T-helper 17 cell (primary cell): ENCODE measurements around the gene PLS1. TPM values are rescaled to one million over a fixed set of nuclear protein-coding genes. Genes with fewer than 3 reads are reported as not detected.

Experiments
- ATAC-seq: fragments of 150-1000 bp; cut with Tn5 transposase; 2 replicates; pipeline ENCODE4 v1.10.0; 2021; ENCODE audit warnings: mild to moderate bottlenecking, moderate library complexity
- DNase-seq, 3 donors: peaks; one replicate each; pipeline versions ENCODE4 v3.0.0 to v3.0.0-alpha.2; 2020 to 2021
- H3K9me3 ChIP-seq: one replicate; pipeline ENCODE4 v1.7.0; 2013; ENCODE audit warnings: low read length, mild to moderate bottlenecking; ENCODE audit not compliant: control insufficient read depth, poor library complexity, severe bottlenecking
- H3K27ac Mint-ChIP-seq: one replicate; pipeline ENCODE4 v1.8.0; 2022; ENCODE audit warnings: mild to moderate bottlenecking, moderate library complexity, mixed read lengths
- H3K27me3 Mint-ChIP-seq: one replicate; pipeline ENCODE4 v1.8.0; 2022; ENCODE audit warnings: mixed read lengths
- H3K36me3 Mint-ChIP-seq: one replicate; pipeline ENCODE4 v1.8.0; 2022; ENCODE audit warnings: low read depth, mixed read lengths
- H3K4me1 Mint-ChIP-seq: one replicate; pipeline ENCODE4 v1.8.0; 2022; ENCODE audit warnings: mild to moderate bottlenecking, mixed read lengths
- H3K4me3 Mint-ChIP-seq: one replicate; pipeline ENCODE4 v1.8.0; 2022; ENCODE audit warnings: mild to moderate bottlenecking, moderate library complexity, mixed read lengths
- total RNA-seq, 4 donors: library from RNA in 2 of 4; stranded (reverse) in 2 of 4; gene quantifications; one replicate each; pipeline ENCODE4 v1.2.3 and lab custom pipeline; 2022 to 2026

Gene PLS1
- total RNA-seq, 2 donors from 2014 or later: 0.44 to 1.0 TPM

DNA sequence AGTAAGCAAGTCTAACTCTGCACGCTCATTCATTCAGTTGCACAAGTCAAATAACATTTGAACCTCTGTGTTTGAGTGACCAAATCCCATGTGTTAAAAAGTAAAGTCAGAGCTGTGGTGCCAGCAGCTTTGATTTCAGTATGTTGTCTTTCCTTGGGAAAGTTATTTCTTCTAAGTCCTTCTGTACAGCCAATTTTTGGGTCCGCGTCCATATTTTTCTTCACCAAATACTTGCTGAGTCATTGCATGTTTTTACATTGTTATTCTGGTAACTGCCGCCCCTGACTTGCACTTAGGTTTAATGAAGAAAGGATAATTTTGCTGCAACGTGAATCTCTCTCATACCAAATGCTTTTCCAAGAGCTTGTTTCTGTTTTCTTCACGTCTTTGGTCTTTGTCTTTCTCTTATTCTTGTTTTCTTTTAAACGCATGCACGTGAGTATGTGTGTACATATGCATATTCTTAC is 56.7 kb downstream of the PLS1 start:
- no peaks in the 10 kb centered on the region for H3K9me3 ChIP-seq
- Mint-ChIP-seq H3K27ac (no peak overlapping the region), H3K4me3 (no peak overlapping the region), H3K4me1 (no peaks in the 10 kb centered on the region), H3K36me3 (peaks cover 4% of the 10 kb centered on the region), H3K27me3 (no peaks in the 10 kb centered on the region)
- DNase-seq (no peak), ATAC-seq (no peak)

- H3K4me3 Mint-ChIP-seq: no peak overlapping the region
- no peaks in the 10 kb centered on the region for H3K9me3 ChIP-seq
- ATAC-seq: no peak
- peaks cover 4% of the 10 kb centered on the region for H3K36me3 Mint-ChIP-seq
- H3K27me3 Mint-ChIP-seq: no peaks in the 10 kb centered on the region
- no peak for DNase-seq
- no peak overlapping the region for H3K27ac Mint-ChIP-seq
- no peaks in the 10 kb centered on the region for H3K4me1 Mint-ChIP-seq
Measured at GRCh38 chr3:142656575-142656974, 60.4 kb downstream of the PLS1 start.

GRCh38 chr3:142657033-142657432 is 60.8 kb downstream of the PLS1 start:
- no peak for DNase-seq
- H3K4me1 Mint-ChIP-seq: no peaks in the 10 kb centered on the region

DNA sequence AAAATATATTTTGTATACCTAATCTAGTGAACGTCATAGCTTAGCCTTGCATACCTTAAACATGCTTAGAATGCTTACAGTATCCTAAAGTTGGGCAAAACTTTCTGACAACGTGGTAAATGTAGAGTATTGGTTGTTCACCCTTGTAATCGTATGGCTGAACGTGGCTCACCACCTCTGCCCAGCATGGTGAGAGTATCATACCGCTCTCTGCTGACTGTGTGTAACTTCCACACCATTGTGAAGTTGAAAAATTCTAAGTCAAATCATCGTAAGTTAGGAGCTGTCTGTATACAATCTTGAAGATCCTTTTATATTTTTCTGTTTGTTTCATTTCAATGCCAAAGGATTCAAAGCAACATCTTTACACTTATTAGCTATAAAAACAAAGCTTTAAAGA is 64.2 kb downstream of the PLS1 start:
- no peaks in the 10 kb centered on the region for H3K27me3 Mint-ChIP-seq
- no peaks in the 10 kb centered on the region for H3K36me3 Mint-ChIP-seq
- no peak for DNase-seq
- ATAC-seq: no peak
- no peaks in the 10 kb centered on the region for H3K4me1 Mint-ChIP-seq
- no peak overlapping the region for H3K27ac Mint-ChIP-seq
- no peak overlapping the region for H3K4me3 Mint-ChIP-seq
- H3K9me3 ChIP-seq: no peaks in the 10 kb centered on the region

More at GRCh38 chr3:142657033-142657432, 60.8 kb downstream of the PLS1 start:
- no peaks in the 10 kb centered on the region for H3K9me3 ChIP-seq
- ATAC-seq: no peak
- Mint-ChIP-seq H3K4me3 (no peak overlapping the region), H3K27me3 (no peaks in the 10 kb centered on the region), H3K36me3 (peaks cover 4% of the 10 kb centered on the region), H3K27ac (no peak overlapping the region)

- no peak for DNase-seq
- H3K9me3 ChIP-seq: no peaks in the 10 kb centered on the region
- no peak overlapping the region for H3K27ac Mint-ChIP-seq
- ATAC-seq: no peak
- no peaks in the 10 kb centered on the region for H3K27me3 Mint-ChIP-seq
- no peak overlapping the region for H3K4me3 Mint-ChIP-seq
- H3K36me3 Mint-ChIP-seq: no peaks in the 10 kb centered on the region
- H3K4me1 Mint-ChIP-seq: no peaks in the 10 kb centered on the region
Measured at GRCh38 chr3:142660893-142661292, 64.7 kb downstream of the PLS1 start.

DNA sequence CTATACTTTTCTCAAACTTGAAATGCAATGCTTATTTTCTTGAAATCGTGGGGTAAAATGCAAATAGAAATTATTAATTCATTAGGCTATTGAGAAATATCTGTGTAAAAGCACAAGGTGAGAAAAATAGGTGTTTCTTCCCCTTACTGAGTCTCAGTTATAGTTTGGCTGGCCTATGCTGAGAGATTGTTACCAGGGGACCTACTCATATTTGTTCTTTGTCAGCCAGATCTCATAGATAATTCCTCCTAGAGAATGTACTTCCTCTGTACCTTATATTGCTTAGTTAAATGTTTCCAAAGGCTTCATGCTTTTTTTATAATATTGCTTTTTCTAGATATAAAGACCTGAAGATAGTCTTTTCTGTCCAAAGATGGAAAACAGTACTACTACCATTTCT is 67.7 kb downstream of the PLS1 start:
- no peaks in the 10 kb centered on the region for H3K27me3 Mint-ChIP-seq
- H3K4me1 Mint-ChIP-seq: no peaks in the 10 kb centered on the region
- no peaks in the 10 kb centered on the region for H3K36me3 Mint-ChIP-seq
- ATAC-seq: no peak
- no peak for DNase-seq
- H3K27ac Mint-ChIP-seq: no peak overlapping the region
- H3K4me3 Mint-ChIP-seq: no peak overlapping the region
- H3K9me3 ChIP-seq: no peaks in the 10 kb centered on the region

DNA sequence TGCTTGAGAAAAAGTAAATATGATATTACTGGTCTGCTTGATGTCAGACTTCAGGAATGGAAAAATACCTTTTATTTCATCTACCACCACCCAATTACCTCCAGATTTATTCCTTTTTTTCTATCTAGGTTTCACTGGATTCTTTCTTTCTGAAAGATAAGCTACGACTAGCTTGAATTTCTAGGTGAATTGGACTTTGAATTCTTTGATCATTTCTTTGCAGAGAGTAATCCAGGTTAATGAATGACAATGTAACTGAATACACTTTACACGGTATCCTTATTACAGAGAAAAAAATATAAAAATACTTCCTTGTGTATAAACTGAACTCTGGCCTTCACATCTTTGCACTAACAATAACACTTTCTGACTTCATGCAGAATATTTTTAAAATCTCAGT is 68.1 kb downstream of the PLS1 start:
- no peaks in the 10 kb centered on the region for H3K27me3 Mint-ChIP-seq
- no peak for ATAC-seq
- H3K36me3 Mint-ChIP-seq: no peaks in the 10 kb centered on the region
- no peak overlapping the region for H3K4me3 Mint-ChIP-seq
- H3K9me3 ChIP-seq: no peaks in the 10 kb centered on the region
- no peak overlapping the region for H3K27ac Mint-ChIP-seq
- H3K4me1 Mint-ChIP-seq: no peaks in the 10 kb centered on the region
- DNase-seq: no peak

GRCh38 chr3:142664819-142665218 is 68.6 kb downstream of the PLS1 start:
- H3K4me1 Mint-ChIP-seq: no peaks in the 10 kb centered on the region
- ATAC-seq: no peak
- H3K4me3 Mint-ChIP-seq: no peak overlapping the region

GRCh38 chr3:142670120-142670519 is 73.9 kb downstream of the PLS1 start:
- H3K4me3 Mint-ChIP-seq: no peak overlapping the region
- no peaks in the 10 kb centered on the region for H3K27me3 Mint-ChIP-seq
- H3K27ac Mint-ChIP-seq: no peak overlapping the region
- ATAC-seq (no peak), DNase-seq (no peak)
- H3K4me1 Mint-ChIP-seq: no peaks in the 10 kb centered on the region
- peaks cover 3% of the 10 kb centered on the region for H3K36me3 Mint-ChIP-seq
- H3K9me3 ChIP-seq: no peaks in the 10 kb centered on the region

More at GRCh38 chr3:142664819-142665218, 68.6 kb downstream of the PLS1 start:
- DNase-seq: no peak
- Mint-ChIP-seq H3K27me3 (no peaks in the 10 kb centered on the region), H3K27ac (no peak overlapping the region), H3K36me3 (no peaks in the 10 kb centered on the region)
- no peaks in the 10 kb centered on the region for H3K9me3 ChIP-seq

DNA sequence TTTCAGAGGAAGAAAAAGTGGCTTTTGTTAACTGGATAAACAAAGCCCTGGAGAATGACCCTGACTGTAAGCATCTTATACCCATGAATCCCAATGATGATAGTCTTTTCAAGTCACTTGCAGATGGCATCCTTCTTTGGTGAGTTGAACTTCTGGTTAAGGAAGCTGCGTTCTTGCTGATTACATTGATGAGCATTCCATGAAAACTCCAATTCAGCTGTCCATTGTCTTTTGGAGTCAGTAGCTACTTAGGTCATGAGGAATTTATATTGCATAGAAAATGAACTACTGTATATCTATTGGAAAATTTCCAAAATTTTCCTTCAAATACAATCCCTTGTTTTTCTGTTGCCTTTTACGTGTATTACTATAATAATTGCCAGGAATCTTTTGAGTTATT is 80.0 kb downstream of the PLS1 start:
- Mint-ChIP-seq H3K36me3 (no peaks in the 10 kb centered on the region), H3K4me3 (no peak overlapping the region), H3K27me3 (no peaks in the 10 kb centered on the region), H3K4me1 (no peaks in the 10 kb centered on the region), H3K27ac (no peak overlapping the region)
- no peaks in the 10 kb centered on the region for H3K9me3 ChIP-seq
- ATAC-seq: no peak
- DNase-seq: no peak

- Mint-ChIP-seq H3K36me3 (no peaks in the 10 kb centered on the region), H3K27me3 (no peaks in the 10 kb centered on the region), H3K4me3 (no peak overlapping the region), H3K27ac (no peak overlapping the region), H3K4me1 (peaks cover 2% of the 10 kb centered on the region)
- no peaks in the 10 kb centered on the region for H3K9me3 ChIP-seq
- ATAC-seq (no peak), DNase-seq (no peak)
Measured at GRCh38 chr3:142680710-142681109, 84.5 kb downstream of the PLS1 start.

- no peak for DNase-seq
- no peak overlapping the region for H3K4me3 Mint-ChIP-seq
- no peak for ATAC-seq
- H3K9me3 ChIP-seq: no peaks in the 10 kb centered on the region
- no peaks in the 10 kb centered on the region for H3K4me1 Mint-ChIP-seq
- no peaks in the 10 kb centered on the region for H3K27me3 Mint-ChIP-seq
- no peaks in the 10 kb centered on the region for H3K36me3 Mint-ChIP-seq
- H3K27ac Mint-ChIP-seq: no peak overlapping the region
Measured at GRCh38 chr3:142690613-142691012, 94.4 kb downstream of the PLS1 start.

DNA sequence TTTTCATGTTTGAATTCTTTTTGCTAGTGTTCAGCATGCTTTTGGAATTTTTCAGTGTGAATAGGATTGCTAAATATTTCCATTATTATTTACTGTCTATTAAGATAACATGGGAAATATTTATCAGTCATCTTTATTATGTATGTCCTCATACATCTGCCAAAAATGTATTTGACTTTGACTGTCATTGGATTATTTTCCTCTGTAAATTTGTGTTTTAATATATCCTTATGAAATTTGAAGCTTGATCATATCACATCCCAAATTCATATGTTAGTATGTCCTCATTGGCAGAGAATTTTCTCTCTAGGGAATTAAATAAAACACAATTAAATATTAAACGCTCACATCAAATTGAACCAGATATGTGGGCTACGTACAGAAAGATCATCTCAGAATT is 95.3 kb downstream of the PLS1 start:
- ATAC-seq (no peak), DNase-seq (no peak)
- H3K27ac Mint-ChIP-seq: no peak overlapping the region
- H3K36me3 Mint-ChIP-seq: no peaks in the 10 kb centered on the region
- no peaks in the 10 kb centered on the region for H3K9me3 ChIP-seq
- no peak overlapping the region for H3K4me3 Mint-ChIP-seq
- H3K4me1 Mint-ChIP-seq: no peaks in the 10 kb centered on the region
- no peaks in the 10 kb centered on the region for H3K27me3 Mint-ChIP-seq

DNA sequence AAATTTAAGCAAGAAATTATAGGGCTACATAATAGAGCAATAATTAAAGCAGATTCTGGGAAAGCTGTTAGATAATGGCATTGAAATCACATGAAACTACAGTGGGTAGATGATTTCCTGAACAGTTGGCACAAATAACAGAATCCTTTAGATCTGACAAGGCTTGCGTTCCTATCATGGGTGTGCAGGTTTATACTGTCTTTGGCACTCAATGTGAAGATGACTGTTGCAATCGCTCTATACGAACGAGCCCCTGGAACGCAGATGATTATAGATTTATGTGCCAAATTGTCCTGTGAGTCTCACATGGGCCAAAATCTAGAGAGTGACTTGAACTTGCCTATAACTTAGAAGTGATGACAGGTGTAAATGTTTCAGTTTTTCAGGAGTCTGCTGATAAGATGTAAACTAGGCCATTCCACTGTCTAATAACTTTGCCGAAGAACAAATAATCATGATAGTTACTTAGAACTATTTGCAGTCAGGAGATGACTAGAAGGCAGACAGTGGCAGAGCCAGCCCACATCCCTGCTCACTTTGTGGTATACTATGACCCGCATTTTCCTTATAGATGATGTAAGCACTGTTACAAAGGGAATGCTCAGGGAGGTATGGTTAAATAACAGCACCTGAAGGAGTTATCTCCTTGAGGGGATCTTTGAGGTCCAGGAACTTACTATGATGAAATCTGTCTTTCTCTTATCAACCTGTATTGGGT is 97.1 kb downstream of the PLS1 start:
- no peak overlapping the region for H3K4me3 Mint-ChIP-seq
- H3K4me1 Mint-ChIP-seq: no peaks in the 10 kb centered on the region
- H3K27ac Mint-ChIP-seq: no peak overlapping the region
- DNase-seq (no peak), ATAC-seq (no peak)
- H3K9me3 ChIP-seq: no peaks in the 10 kb centered on the region
- H3K36me3 Mint-ChIP-seq: no peaks in the 10 kb centered on the region
- H3K27me3 Mint-ChIP-seq: no peaks in the 10 kb centered on the region
